CD14-positive monocyte (primary cell): ENCODE data around the gene DPP7. TPM values are rescaled to one million over a fixed set of nuclear protein-coding genes. Genes with fewer than 3 reads are reported as not detected.

Experiments used
- DNase-seq, 3 donors: peaks; one replicate each; pipeline ENCODE4 v3.0.0-alpha.2; 2011 to 2022
- H2AFZ ChIP-seq: 2 replicates; pipeline ENCODE4 v1.6.0; 2012; ENCODE audit warnings: mild to moderate bottlenecking, low read depth, low read length, inconsistent platforms; ENCODE audit not compliant: insufficient read depth, poor library complexity, severe bottlenecking
- H3K27ac ChIP-seq, 2 donors: 1 replicate in 1 of 2; 2 replicates in 1 of 2; pipeline ENCODE4 v1.5.1; 2012 to 2013; ENCODE audit warnings: low read length in 2 of 2, control low read depth in 1 of 2, inconsistent platforms in 1 of 2, low read depth in 1 of 2, mild to moderate bottlenecking in 1 of 2
- H3K27me3 ChIP-seq, 2 donors: one replicate each; pipeline versions ENCODE4 v1.6.0 to v1.6.1; 2011 to 2013; ENCODE audit warnings: low read length in 2 of 2; ENCODE audit not compliant: control insufficient read depth in 2 of 2, insufficient read depth in 2 of 2
- H3K36me3 ChIP-seq, 2 donors: replicated peaks in 1 of 2; 1 replicate in 1 of 2; 2 replicates in 1 of 2; pipeline versions ENCODE4 v1.5.1 to v1.6.1; 2012 to 2013; ENCODE audit warnings: low read length in 2 of 2, control low read depth in 1 of 2, inconsistent platforms in 1 of 2, mild to moderate bottlenecking in 1 of 2; ENCODE audit not compliant: insufficient read depth in 2 of 2, control insufficient read depth in 1 of 2
- H3K4me1 ChIP-seq, 2 donors: 1 replicate in 1 of 2; 2 replicates in 1 of 2; pipeline versions ENCODE4 v1.5.1 to v1.6.1; 2012 to 2013; ENCODE audit warnings: low read length in 2 of 2, control low read depth in 1 of 2, inconsistent platforms in 1 of 2, mild to moderate bottlenecking in 1 of 2, moderate library complexity in 1 of 2; ENCODE audit not compliant: insufficient read depth in 2 of 2, control insufficient read depth in 1 of 2
- H3K4me2 ChIP-seq: replicated peaks from 2 replicates; pipeline ENCODE3; 2012; ENCODE audit warnings: low read length, moderate library complexity, mild to moderate bottlenecking; ENCODE audit not compliant: poor library complexity, severe bottlenecking; ENCODE audit errors: extremely low read depth
- H3K4me3 ChIP-seq, 3 experiments: fragments of 200-600 bp in 1 of 3; sonication (generic) in 1 of 3; replicated peaks in 1 of 3; 1 replicate in 2 of 3; 2 replicates in 1 of 3; pipeline ENCODE4 v1.5.1; 2011 to 2013; ENCODE audit warnings: low read length in 3 of 3, mild to moderate bottlenecking in 3 of 3, control low read depth in 2 of 3, low read depth in 2 of 3, inconsistent platforms in 1 of 3, moderate library complexity in 1 of 3
- H3K79me2 ChIP-seq: 2 replicates; pipeline ENCODE4 v1.6.0; 2012; ENCODE audit warnings: mild to moderate bottlenecking, control low read depth, inconsistent platforms, low read length, moderate library complexity; ENCODE audit not compliant: insufficient read depth
- H3K9ac ChIP-seq: 2 replicates; pipeline ENCODE4 v1.6.0; 2017; ENCODE audit warnings: low read length, mild to moderate bottlenecking; ENCODE audit not compliant: insufficient read depth, poor library complexity, severe bottlenecking
- H3K9me3 ChIP-seq, 2 donors: replicated peaks in 1 of 2; 1 replicate in 1 of 2; 2 replicates in 1 of 2; pipeline versions ENCODE4 v1.5.1 to v1.6.1; 2012 to 2013; ENCODE audit warnings: low read length in 2 of 2, control low read depth in 1 of 2; ENCODE audit not compliant: control insufficient read depth in 1 of 2, insufficient read depth in 1 of 2
- H4K20me1 ChIP-seq: 2 replicates; pipeline ENCODE4 v1.6.0; 2012; ENCODE audit warnings: mild to moderate bottlenecking, low read length, control low read depth, moderate library complexity; ENCODE audit not compliant: insufficient read depth
- H3K27ac Mint-ChIP-seq, 7 donors: one replicate each; pipeline ENCODE4 v1.8.0; 2020; ENCODE audit warnings: mild to moderate bottlenecking in 7 of 7, mixed read lengths in 7 of 7, moderate library complexity in 6 of 7, inconsistent platforms in 2 of 7
- H3K27me3 Mint-ChIP-seq, 3 donors: one replicate each; pipeline ENCODE4 v1.8.0; 2021 to 2022; ENCODE audit warnings: low read depth in 3 of 3, mild to moderate bottlenecking in 3 of 3, mixed read lengths in 3 of 3, moderate library complexity in 3 of 3, inconsistent platforms in 1 of 3
- H3K36me3 Mint-ChIP-seq, 2 donors: one replicate each; pipeline ENCODE4 v1.8.0; 2020; ENCODE audit warnings: mixed read lengths in 2 of 2, inconsistent platforms in 1 of 2, mild to moderate bottlenecking in 1 of 2
- H3K4me1 Mint-ChIP-seq: one replicate; pipeline ENCODE4 v1.8.0; 2020; ENCODE audit warnings: mild to moderate bottlenecking, mixed read lengths
- H3K4me3 Mint-ChIP-seq, 2 donors: one replicate each; pipeline ENCODE4 v1.8.0; 2020; ENCODE audit warnings: mild to moderate bottlenecking in 2 of 2, mixed read lengths in 2 of 2, moderate library complexity in 1 of 2
- H3K9me3 Mint-ChIP-seq, 7 donors: one replicate each; pipeline ENCODE4 v1.8.0; 2020 to 2022; ENCODE audit warnings: mixed read lengths in 7 of 7, mild to moderate bottlenecking in 6 of 7, moderate library complexity in 6 of 7, inconsistent platforms in 2 of 7
- CTCF ChIP-seq: fragments of 200-600 bp; IDR thresholded peaks from one replicate; pipeline ENCODE4 v1.8.0; 2022; ENCODE audit warnings: antibody characterized with exemption, mild to moderate bottlenecking
- WGBS: methylation state at CpG from one replicate; pipeline ENCODE4 v1.1.5; 2013; ENCODE audit warnings: missing lambda C conversion rate; ENCODE audit not compliant: insufficient coverage; 5-methylcytosine and 5-hydroxymethylcytosine counted together
- intact Hi-C, 2 donors: fragments of 100-400 bp; cut with micrococcal nuclease; formaldehyde crosslinking; loops; one replicate each; pipeline versions ENCODE4 v1.15.0 to v1.15.1; 2023
- polyA minus RNA-seq: library from RNA; depleted of rRNA, polyadenylated mRNA; stranded (reverse); fragments of >200 nt; gene quantifications from 2 replicates; pipeline ENCODE4 v1.2.3, GENCODE V29; 2012
- polyA plus RNA-seq, 3 donors: library from polyadenylated mRNA; depleted of rRNA in 1 of 3; unstranded in 2 of 3; stranded (reverse) in 1 of 3; fragments of 300-500 nt in 2 of 3; fragments of >200 nt in 1 of 3; fragmentation: Illumina TruSeq in 2 of 3; gene quantifications; 1 replicate in 2 of 3; 2 replicates in 1 of 3; pipeline ENCODE4 v1.2.3, GENCODE V29; 2012 to 2021
- total RNA-seq, 12 experiments: library from RNA in 1 of 12; stranded (reverse) in 1 of 12; fragments of 120-200 nt in 1 of 12; gene quantifications; one replicate each; pipeline ENCODE4 v1.2.4 and lab custom pipeline; 2013 to 2026; ENCODE audit warnings: mixed read lengths in 6 of 12, inconsistent platforms in 1 of 12

DPP7 gene
- 156 TPM for total RNA-seq (2013)
- polyA plus RNA-seq (100 to 1,000 TPM in 2 of 3 donors, 10 to 100 TPM in 1; 68.3 to 287 (median 150) TPM), polyA minus RNA-seq (107 and 157 TPM in 2 replicates), total RNA-seq (lab: John Stamatoyannopoulos, UW) (22.7 to 90.5 (median 68.5) reads per million in 11 experiments)

- peak within 1 kb of the TSS; percentile 85 for H3K4me2 ChIP-seq
These were observed at the start of gene DPP7 for GRCh38 chr9:137114613-137115393. Gene DPP7, minus strand, starts transcription at chr9:137114733. Its CDS starts 20 bp downstream, at chr9:137114713.

More at GRCh38 chr9:137114613-137115393, at the start of gene DPP7:
- Histone ChIP-seq H3K9ac (peak within 1 kb of the TSS; percentile 63), H3K4me1 (peaks cover 15 to 17% of the 10 kb centered on the region in 2 donors), H2AFZ (peak within 1 kb of the TSS; percentile 93), H4K20me1 (peaks cover 14% of the 10 kb centered on the region), H3K36me3 (peaks cover 28 to 32% of the 10 kb centered on the region in 2 donors), H3K79me2 (no peaks in the 10 kb centered on the region), H3K27me3 (peaks cover 0 to 3% of the 10 kb centered on the region in 2 donors), H3K4me3 (peak within 1 kb of the TSS; percentile 30 to 70 (median 34)), H3K9me3 (no peaks in the 10 kb centered on the region), H3K27ac (no peak within 1 kb of the TSS)
- peak within 1 kb of the TSS in 1 of 7 donors; percentile 68 for H3K27ac Mint-ChIP-seq
- DNase-seq: peak; percentile 60 to 73 (median 69)
- intact Hi-C loops: loop anchor here in 1 of 2 donors (5.0 kb wide), 2 partner anchors 67 to 112 kb away; partner anchors contain the start of genes CYSRT1 and RNF224
- H3K4me3 Mint-ChIP-seq: peak within 1 kb of the TSS; percentile 60
- WGBS: 2% methylated on average over 70 of the region's 70 CpGs
- peaks cover 8 to 26% of the 10 kb centered on the region in 2 donors for H3K36me3 Mint-ChIP-seq
- peaks cover 3 to 7% (median 6%) of the 10 kb centered on the region in 3 donors for H3K27me3 Mint-ChIP-seq
- TF ChIP-seq CTCF: no peak
- peaks cover 12% of the 10 kb centered on the region for H3K4me1 Mint-ChIP-seq
- H3K9me3 Mint-ChIP-seq: peaks cover 0 to 3% (median 0%) of the 10 kb centered on the region in 7 donors
